ENCODE data around the gene BUB3. TPM values are rescaled to one million over a fixed set of nuclear protein-coding genes. Genes with fewer than 3 reads are reported as not detected.

Gene BUB3
- total RNA-seq, 1 experiment from 2014 or later: 291 TPM

- H2AFZ ChIP-seq (ENCODE audit: low read length): no peak overlapping the region
- H3K27me3 ChIP-seq (ENCODE audit: low read length): no peaks in the 10 kb centered on the region
- DNase-seq (peak; percentile 81), ATAC-seq (no peak)
- ChIA-PET CTCF (interaction anchor here (0.9 kb wide), 1 partner anchor 224 kb away, joined by 3 read pairs; no protein-coding TSS in a partner anchor), POLR2A (ENCODE audit: unreplicated experiment) (no interaction called here)
- peak overlapping the region; percentile 100; the same call in 1 of the 2 replicates for H3K9ac ChIP-seq (ENCODE audit: low read length)
- peaks cover 58% of the 10 kb centered on the region for H4K20me1 ChIP-seq (ENCODE audit: low read length)
- no TSS peak for BruUV-seq (replicated peaks)
- H3K9me2 ChIP-seq (replicated peaks; ENCODE audit: low read length): no peaks in the 10 kb centered on the region
- intact Hi-C loops (cut with micrococcal nuclease): loop anchor here (2.0 to 5.0 kb wide), 2 partner anchors 49 to 116 kb away; no protein-coding TSS in a partner anchor
- peak overlapping the region; percentile 76 for H3K4me2 ChIP-seq (ENCODE audit: low read length)
- peaks cover 56% of the 10 kb centered on the region for H3K36me3 ChIP-seq (ENCODE audit: low read depth, low read length)
- H3K4me3 ChIP-seq (ENCODE audit: low read length): peak overlapping the region; percentile 100
- TF ChIP-seq EZH2 (IDR thresholded peaks at IDR 0.05; ENCODE audit: low read length, unreplicated experiment) (no peak), EZH2phosphoT487 (IDR thresholded peaks at IDR 0.05; ENCODE audit: borderline replicate concordance, low read length) (no peak), CTCF (conservative IDR thresholded peaks at IDR 0.05; ENCODE audit: low read depth, low read length) (no peak)
- peak overlapping the region; percentile 87 for H3K27ac ChIP-seq (ENCODE audit: low read length)
- H3K9me3 ChIP-seq (ENCODE audit: low read length): no peaks in the 10 kb centered on the region
- H3F3A ChIP-seq (ENCODE audit: low read length, unreplicated experiment): no peaks in the 10 kb centered on the region
- peaks cover 70% of the 10 kb centered on the region for H3K79me2 ChIP-seq (ENCODE audit: low read length)
- peaks cover 40% of the 10 kb centered on the region for H3K4me1 ChIP-seq (ENCODE audit: insufficient read depth, low read length)
Measured at GRCh38 chr10:123156078-123156477, 1.9 kb downstream of the BUB3 start.

- Histone ChIP-seq H3K9ac (ENCODE audit: low read length) (no peak overlapping the region), H2AFZ (ENCODE audit: low read length) (no peak overlapping the region), H3K4me3 (ENCODE audit: low read length) (peak overlapping the region; percentile 100), H3K4me1 (ENCODE audit: insufficient read depth, low read length) (peaks cover 40% of the 10 kb centered on the region), H3K27ac (ENCODE audit: low read length) (no peak overlapping the region), H3K4me2 (ENCODE audit: low read length) (peak overlapping the region; percentile 76), H3K36me3 (ENCODE audit: low read depth, low read length) (peaks cover 67% of the 10 kb centered on the region), H3F3A (ENCODE audit: low read length, unreplicated experiment) (no peaks in the 10 kb centered on the region), H3K79me2 (ENCODE audit: low read length) (peaks cover 81% of the 10 kb centered on the region), H4K20me1 (ENCODE audit: low read length) (peaks cover 63% of the 10 kb centered on the region), H3K9me3 (ENCODE audit: low read length) (no peaks in the 10 kb centered on the region), H3K27me3 (ENCODE audit: low read length) (no peaks in the 10 kb centered on the region), H3K9me2 (replicated peaks; ENCODE audit: low read length) (no peaks in the 10 kb centered on the region)
- peak; percentile 59 for DNase-seq
- intact Hi-C loops (cut with micrococcal nuclease): loop anchor here (2.0 to 5.0 kb wide), 2 partner anchors 48 to 115 kb away; no protein-coding TSS in a partner anchor
- ATAC-seq: no peak
- ChIA-PET CTCF (no interaction called here), POLR2A (ENCODE audit: unreplicated experiment) (no interaction called here)
- TF ChIP-seq EZH2 (IDR thresholded peaks at IDR 0.05; ENCODE audit: low read length, unreplicated experiment) (no peak), CTCF (conservative IDR thresholded peaks at IDR 0.05; ENCODE audit: low read depth, low read length) (no peak), EZH2phosphoT487 (IDR thresholded peaks at IDR 0.05; ENCODE audit: borderline replicate concordance, low read length) (no peak)
- no TSS peak for BruUV-seq (replicated peaks)
Measured at GRCh38 chr10:123157210-123157609, 3.0 kb downstream of the BUB3 start.

- H3K9me2 ChIP-seq (replicated peaks; ENCODE audit: low read length): no peaks in the 10 kb centered on the region
- peaks cover 37% of the 10 kb centered on the region for H3K4me1 ChIP-seq (ENCODE audit: insufficient read depth, low read length)
- H3K9me3 ChIP-seq (ENCODE audit: low read length): no peaks in the 10 kb centered on the region
- H2AFZ ChIP-seq (ENCODE audit: low read length): no peak overlapping the region
- peaks cover 80% of the 10 kb centered on the region for H3K36me3 ChIP-seq (ENCODE audit: low read depth, low read length)
- ChIA-PET POLR2A (ENCODE audit: unreplicated experiment) (no interaction called here), CTCF (no interaction called here)
- H3K4me3 ChIP-seq (ENCODE audit: low read length): peak overlapping the region; percentile 100
- no peaks in the 10 kb centered on the region for H3F3A ChIP-seq (ENCODE audit: low read length, unreplicated experiment)
- intact Hi-C loops (cut with micrococcal nuclease): loop anchor here (5.0 kb wide), 1 partner anchor 114 kb away; no protein-coding TSS in a partner anchor
- H3K9ac ChIP-seq (ENCODE audit: low read length): no peak overlapping the region
- no peak for TF ChIP-seq CTCF (conservative IDR thresholded peaks at IDR 0.05; ENCODE audit: low read depth, low read length)
- TF ChIP-seq EZH2phosphoT487 (IDR thresholded peaks at IDR 0.05; ENCODE audit: borderline replicate concordance, low read length): no peak
- TF ChIP-seq EZH2 (IDR thresholded peaks at IDR 0.05; ENCODE audit: low read length, unreplicated experiment): no peak
- BruUV-seq (replicated peaks): no TSS peak
- no peak overlapping the region for H3K27ac ChIP-seq (ENCODE audit: low read length)
- peaks cover 94% of the 10 kb centered on the region for H3K79me2 ChIP-seq (ENCODE audit: low read length)
- DNase-seq (no peak), ATAC-seq (no peak)
- peaks cover 72% of the 10 kb centered on the region for H4K20me1 ChIP-seq (ENCODE audit: low read length)
- peak overlapping the region; percentile 76 for H3K4me2 ChIP-seq (ENCODE audit: low read length)
- no peaks in the 10 kb centered on the region for H3K27me3 ChIP-seq (ENCODE audit: low read length)
Measured at GRCh38 chr10:123158682-123159081, 4.5 kb downstream of the BUB3 start.
